Calu3 (cell line): ENCODE results near the gene KRT7. TPM values are rescaled to one million over a fixed set of nuclear protein-coding genes. Genes with fewer than 3 reads are reported as not detected.
"Not testable (repeated sequence)": the region's sequence is repeated elsewhere in the genome, so short reads cannot be mapped to it uniquely, and the experiment has no call there.

Experiments
- BruUV-seq: library from RNA; stranded (reverse); fragments of 400-500 nt; replicated peaks from 2 replicates; lab custom pipeline; 2021; lab: Mats Ljungman, UMichigan
- CTCF ChIA-PET: fragments of 300-600 bp; sonication (Branson Sonifier 250); formaldehyde crosslinking; loops from one replicate; lab custom pipeline; 2022; ENCODE audit warnings: antibody characterized with exemption; lab: Charles Lee
- DNase-seq: peaks from one replicate; pipeline ENCODE4 v3.0.0; 2022
- H3K27ac Mint-ChIP-seq: one replicate; pipeline ENCODE4 v1.8.0; 2022; ENCODE audit warnings: mixed read lengths; ENCODE audit not compliant: unreplicated experiment
- H3K27me3 Mint-ChIP-seq: one replicate; pipeline ENCODE4 v1.8.0; 2022; ENCODE audit warnings: mixed read lengths; ENCODE audit not compliant: unreplicated experiment
- H3K36me3 Mint-ChIP-seq: one replicate; pipeline ENCODE4 v1.8.0; 2022; ENCODE audit warnings: mild to moderate bottlenecking, moderate library complexity, mixed read lengths; ENCODE audit not compliant: insufficient read depth, unreplicated experiment
- H3K4me1 Mint-ChIP-seq: one replicate; pipeline ENCODE4 v1.8.0; 2022; ENCODE audit warnings: mild to moderate bottlenecking, low read depth, mixed read lengths; ENCODE audit not compliant: unreplicated experiment
- H3K4me3 Mint-ChIP-seq: one replicate; pipeline ENCODE4 v1.8.0; 2022; ENCODE audit warnings: mild to moderate bottlenecking, low read depth, moderate library complexity, mixed read lengths; ENCODE audit not compliant: unreplicated experiment
- H3K9me3 Mint-ChIP-seq: one replicate; pipeline ENCODE4 v1.8.0; 2022; ENCODE audit warnings: low read depth, mixed read lengths; ENCODE audit not compliant: unreplicated experiment
- CTCF ChIP-seq: fragments of 200-600 bp; IDR thresholded peaks from one replicate; pipeline ENCODE4 v1.8.0; 2022; ENCODE audit warnings: antibody characterized with exemption; ENCODE audit not compliant: unreplicated experiment
- intact Hi-C: fragments of 100-400 bp; cut with micrococcal nuclease; formaldehyde crosslinking; loops from one replicate; pipeline ENCODE4 v1.10.0; 2022; ENCODE audit not compliant: unreplicated experiment
- total RNA-seq: library from RNA; stranded (reverse); gene quantifications from 2 replicates; pipeline ENCODE4 v1.2.3, GENCODE V29; 2022

The KRT7 gene
- total RNA-seq, 1 experiment from 2014 or later: 2,828 TPM

- Mint-ChIP-seq H3K4me3 (peak overlapping the region; percentile 29), H3K27me3 (no peaks in the 10 kb centered on the region), H3K9me3 (no peaks in the 10 kb centered on the region), H3K27ac (peak overlapping the region; percentile 96), H3K36me3 (peaks cover 100% of the 10 kb centered on the region), H3K4me1 (peaks cover 50% of the 10 kb centered on the region)
- TF ChIP-seq CTCF: no peak
- intact Hi-C loops: loop anchor here (10.0 kb wide), 1 partner anchor 75 kb away; the partner anchor contains the start of gene KRT83
- BruUV-seq: no TSS peak
- CTCF ChIA-PET: interaction anchor here (1.0 kb wide), 1 partner anchor 31 kb away, joined by 3 read pairs; no protein-coding TSS in a partner anchor
- peak; percentile 32 for DNase-seq
Measured at GRCh38 chr12:52249511-52250047, 16.5 kb downstream of the KRT7 start.

- no peak for TF ChIP-seq CTCF
- intact Hi-C loops: no loop called here
- no TSS peak for BruUV-seq
- Mint-ChIP-seq H3K4me1 (peaks cover 43% of the 10 kb centered on the region), H3K27me3 (no peaks in the 10 kb centered on the region), H3K4me3 (peak overlapping the region; percentile 29), H3K9me3 (no peaks in the 10 kb centered on the region), H3K36me3 (peaks cover 100% of the 10 kb centered on the region), H3K27ac (peak overlapping the region; percentile 96)
- DNase-seq: peak; percentile 21
- CTCF ChIA-PET: no interaction called here
Measured at GRCh38 chr12:52250048-52250990, 17.3 kb downstream of the KRT7 start.

GRCh38 chr12:52251367-52252051, 18.5 kb downstream of the KRT7 start:
- Mint-ChIP-seq H3K27ac (peak overlapping the region; percentile 96), H3K9me3 (no peaks in the 10 kb centered on the region), H3K27me3 (peaks cover 10% of the 10 kb centered on the region), H3K36me3 (peaks cover 100% of the 10 kb centered on the region), H3K4me1 (peaks cover 41% of the 10 kb centered on the region), H3K4me3 (no peak overlapping the region)
- TF ChIP-seq CTCF: no peak
- peak; percentile 11 for DNase-seq
- BruUV-seq: no TSS peak
- CTCF ChIA-PET: interaction anchor here (0.9 kb wide), 1 partner anchor 27 kb away, joined by 3 read pairs; no protein-coding TSS in a partner anchor
- intact Hi-C loops: no loop called here

GRCh38 chr12:52252175-52252615, 19.2 kb downstream of the KRT7 start:
- Mint-ChIP-seq H3K27ac (peak overlapping the region; percentile 96), H3K27me3 (peaks cover 12% of the 10 kb centered on the region), H3K4me1 (peaks cover 36% of the 10 kb centered on the region), H3K4me3 (peak overlapping the region; percentile 34), H3K36me3 (peaks cover 99% of the 10 kb centered on the region)
- H3K9me3 Mint-ChIP-seq, BruUV-seq, intact Hi-C loops: not testable (repeated sequence)
- CTCF ChIA-PET: interaction anchor here (0.9 to 1.0 kb wide), 2 partner anchors 26 to 27 kb away, joined by 3 to 4 read pairs; no protein-coding TSS in a partner anchor
- peak; percentile 46 for DNase-seq
